ENCODE data around the gene SH3BP2.

The SH3BP2 gene

GRCh38 chr4:2819244-2820215 lies 26.6 kb downstream of the SH3BP2 start:
- DNase-seq (ENCODE audit: low read depth), result no peak

- DNase-seq (ENCODE audit: low read depth), result no peak
Observed at GRCh38 chr4:2820216-2820982, 27.5 kb downstream of the SH3BP2 start.

- DNase-seq (ENCODE audit: low read depth), result no peak
Observed at GRCh38 chr4:2822461-2823300, 29.8 kb downstream of the SH3BP2 start.

- no peak for DNase-seq (ENCODE audit: low read depth)
Observed at GRCh38 chr4:2823301-2823670, 30.4 kb downstream of the SH3BP2 start.

- no peak for DNase-seq (ENCODE audit: low read depth)
Observed at GRCh38 chr4:2823671-2824328, 30.9 kb downstream of the SH3BP2 start.

- no peak for DNase-seq (ENCODE audit: low read depth)
Observed at GRCh38 chr4:2824329-2824835, 31.5 kb downstream of the SH3BP2 start.

GRCh38 chr4:2824836-2825381 lies 32.0 kb downstream of the SH3BP2 start:
- DNase-seq (ENCODE audit: low read depth), result no peak

- DNase-seq (ENCODE audit: low read depth), result no peak
Observed at GRCh38 chr4:2825740-2826139, 32.9 kb downstream of the SH3BP2 start.

GRCh38 chr4:2827071-2827873 lies 34.4 kb downstream of the SH3BP2 start:
- DNase-seq (ENCODE audit: low read depth), result no peak

GRCh38 chr4:2827874-2828751 lies 35.2 kb downstream of the SH3BP2 start:
- DNase-seq (ENCODE audit: low read depth), result no peak

GRCh38 chr4:2828758-2829181 lies 35.9 kb downstream of the SH3BP2 start:
- DNase-seq (ENCODE audit: low read depth), result no peak

- DNase-seq (ENCODE audit: low read depth), result no peak
Observed at GRCh38 chr4:2829321-2829932, 36.5 kb downstream of the SH3BP2 start.

- no peak for DNase-seq (ENCODE audit: low read depth)
Observed at GRCh38 chr4:2829933-2830451, 37.1 kb downstream of the SH3BP2 start.

GRCh38 chr4:2830632-2831610 lies 38.0 kb downstream of the SH3BP2 start:
- DNase-seq (ENCODE audit: low read depth), result no peak

- DNase-seq (ENCODE audit: low read depth), result no peak
Observed at GRCh38 chr4:2831611-2832308, 38.9 kb downstream of the SH3BP2 start.

- DNase-seq (ENCODE audit: low read depth), result no peak
Observed at GRCh38 chr4:2832309-2832980, 39.6 kb downstream of the SH3BP2 start.
